HUES64 (cell line): ENCODE data around the gene SPATA7. TPM values are rescaled to one million over a fixed set of nuclear protein-coding genes. Genes with fewer than 3 reads are reported as not detected.

Source experiments
- H3K27ac ChIP-seq: 2 replicates; pipeline ENCODE4 v1.7.0; 2013; ENCODE audit warnings: low read depth, low read length, inconsistent platforms
- H3K27me3 ChIP-seq: 2 replicates; pipeline ENCODE4 v1.6.1; 2013; ENCODE audit warnings: mild to moderate bottlenecking, low read length; ENCODE audit not compliant: insufficient read depth
- H3K36me3 ChIP-seq: 2 replicates; pipeline ENCODE4 v1.6.1; 2013; ENCODE audit warnings: mild to moderate bottlenecking, low read length; ENCODE audit not compliant: insufficient read depth
- H3K4me1 ChIP-seq: 2 replicates; pipeline ENCODE4 v1.6.1; 2013; ENCODE audit warnings: mild to moderate bottlenecking, low read length, moderate library complexity; ENCODE audit not compliant: insufficient read depth
- H3K4me3 ChIP-seq: 2 replicates; pipeline ENCODE4 v1.5.1; 2013; ENCODE audit warnings: mild to moderate bottlenecking, low read length, moderate library complexity
- H3K9ac ChIP-seq: 2 replicates; pipeline ENCODE4 v1.6.1; 2013; ENCODE audit warnings: mild to moderate bottlenecking, low read depth, low read length
- H3K9me3 ChIP-seq: 2 replicates; pipeline ENCODE4 v1.6.1; 2013; ENCODE audit warnings: low read depth, low read length; ENCODE audit not compliant: insufficient read depth
- WGBS: fragments of 150-250, 120-280 bp; methylation state at CpG from one replicate; pipeline ENCODE4 v1.1.7; 2013; ENCODE audit warnings: missing lambda C conversion rate; 5-methylcytosine and 5-hydroxymethylcytosine counted together
- polyA plus RNA-seq, 2 experiments: library from polyadenylated mRNA; stranded (reverse); fragments of 50-300 nt; gene quantifications; one replicate each; pipeline ENCODE4 v1.2.3, GENCODE V29; 2013

SPATA7 gene, protein sequence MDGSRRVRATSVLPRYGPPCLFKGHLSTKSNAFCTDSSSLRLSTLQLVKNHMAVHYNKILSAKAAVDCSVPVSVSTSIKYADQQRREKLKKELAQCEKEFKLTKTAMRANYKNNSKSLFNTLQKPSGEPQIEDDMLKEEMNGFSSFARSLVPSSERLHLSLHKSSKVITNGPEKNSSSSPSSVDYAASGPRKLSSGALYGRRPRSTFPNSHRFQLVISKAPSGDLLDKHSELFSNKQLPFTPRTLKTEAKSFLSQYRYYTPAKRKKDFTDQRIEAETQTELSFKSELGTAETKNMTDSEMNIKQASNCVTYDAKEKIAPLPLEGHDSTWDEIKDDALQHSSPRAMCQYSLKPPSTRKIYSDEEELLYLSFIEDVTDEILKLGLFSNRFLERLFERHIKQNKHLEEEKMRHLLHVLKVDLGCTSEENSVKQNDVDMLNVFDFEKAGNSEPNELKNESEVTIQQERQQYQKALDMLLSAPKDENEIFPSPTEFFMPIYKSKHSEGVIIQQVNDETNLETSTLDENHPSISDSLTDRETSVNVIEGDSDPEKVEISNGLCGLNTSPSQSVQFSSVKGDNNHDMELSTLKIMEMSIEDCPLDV
- polyA plus RNA-seq (2013, experiment 1 of 2), result 5.9 TPM
- polyA plus RNA-seq (2013, experiment 2 of 2), result 11.0 TPM

DNA sequence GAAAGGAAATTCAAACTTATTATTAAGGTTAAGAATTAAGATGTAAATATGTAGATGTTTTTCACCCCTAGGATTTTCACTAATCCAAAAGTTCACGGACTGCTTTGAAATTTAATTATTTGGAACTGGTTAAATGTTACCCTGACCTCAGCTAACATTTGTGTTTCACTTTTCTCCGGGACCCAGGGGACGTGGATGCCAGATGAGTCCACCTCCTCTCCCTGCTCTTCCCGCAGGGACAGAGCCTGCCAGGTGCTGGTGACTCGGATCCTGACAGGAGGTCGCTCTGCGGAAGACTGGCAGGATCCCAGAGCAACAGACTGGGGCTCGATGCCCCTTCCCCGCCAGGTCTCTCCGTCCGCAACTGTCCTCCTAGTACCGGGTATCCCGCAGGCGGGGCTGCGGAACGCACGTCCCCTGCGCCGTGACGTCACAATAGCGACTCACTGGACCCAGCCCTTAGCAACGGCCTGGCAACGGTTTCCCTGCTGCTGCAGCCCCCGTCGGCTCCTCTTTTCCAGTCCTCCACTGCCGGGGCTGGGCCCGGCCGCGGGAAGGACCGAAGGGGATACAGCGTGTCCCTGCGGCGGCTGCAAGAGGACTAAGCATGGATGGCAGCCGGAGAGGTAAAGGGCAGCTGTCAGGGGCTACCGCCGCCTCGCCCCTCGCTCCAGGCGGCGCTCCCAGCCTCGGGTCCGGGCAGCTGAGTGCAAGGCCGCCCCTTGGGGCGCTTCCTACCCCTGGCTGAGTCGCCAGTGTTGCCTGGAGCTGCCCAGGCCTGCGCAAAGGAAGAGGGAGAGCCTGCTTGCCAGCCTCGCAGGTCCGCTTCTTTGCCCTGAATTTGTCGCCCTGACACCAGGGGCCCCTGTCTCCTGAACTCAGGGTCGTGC lies at the start of gene SPATA7:
Gene SPATA7 (plus strand): TSS at position 446 of the 890 bp plus-strand sequence. CDS start 162 bp downstream, at position 608.
- H3K4me3 ChIP-seq, result peak within 1 kb of the TSS; percentile 80
- H3K36me3 ChIP-seq, result no peaks in the 10 kb centered on the region
- under 1% methylated on average over 49 of the region's 50 CpGs for WGBS
- peak within 1 kb of the TSS; percentile 70 for H3K9ac ChIP-seq
- peaks cover 4% of the 10 kb centered on the region for H3K4me1 ChIP-seq
- peak within 1 kb of the TSS; percentile 6; the same call in 1 of the 2 replicates for H3K27ac ChIP-seq
- H3K9me3 ChIP-seq, result no peaks in the 10 kb centered on the region
- peaks cover 5% of the 10 kb centered on the region; the same call in 1 of the 2 replicates for H3K27me3 ChIP-seq

DNA sequence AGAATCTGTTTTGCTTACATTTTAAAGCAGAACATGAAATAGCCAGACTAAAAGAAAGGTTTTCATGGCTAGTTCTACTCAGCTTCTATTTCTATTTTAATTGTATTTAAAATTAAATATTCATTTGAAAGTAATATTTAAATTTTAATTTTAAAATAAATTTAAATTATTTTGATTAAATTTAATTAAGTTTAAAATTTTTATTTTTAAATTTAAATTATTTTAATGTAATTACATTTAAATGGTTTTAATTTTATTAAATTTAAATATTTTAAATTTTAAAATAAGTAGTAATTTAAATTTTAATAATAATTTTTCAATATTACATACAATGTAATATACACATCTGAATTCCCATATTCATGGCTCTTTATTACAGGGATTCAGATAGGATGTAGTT lies 45.1 kb upstream of the SPATA7 start:
- Histone ChIP-seq H3K4me3 (no peak overlapping the region), H3K27me3 (no peaks in the 10 kb centered on the region), H3K4me1 (peaks cover 6% of the 10 kb centered on the region; the same call in 1 of the 2 replicates), H3K9ac (no peak overlapping the region), H3K36me3 (no peaks in the 10 kb centered on the region), H3K9me3 (no peaks in the 10 kb centered on the region), H3K27ac (no peak overlapping the region)

DNA sequence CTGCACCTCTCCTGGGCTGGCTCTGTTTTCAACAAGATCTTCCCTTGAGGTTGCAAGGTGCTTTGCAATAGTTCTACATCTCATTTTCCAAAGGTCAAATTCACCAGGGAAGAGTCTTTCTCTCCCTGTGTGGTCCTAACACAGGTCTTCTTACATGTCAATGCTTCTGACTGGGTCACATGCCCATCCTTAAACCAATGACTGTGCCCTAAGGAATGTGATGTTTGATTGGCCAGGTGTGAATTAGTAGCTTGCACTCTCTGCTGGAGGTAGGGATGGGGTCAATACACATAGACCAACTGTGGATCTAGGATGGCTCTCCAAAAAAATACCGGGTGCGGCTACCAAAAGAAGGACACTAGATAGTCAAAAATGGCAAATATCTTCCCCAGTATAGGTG lies 42.5 kb upstream of the SPATA7 start:
- no peaks in the 10 kb centered on the region for H3K36me3 ChIP-seq
- no peak overlapping the region for H3K27ac ChIP-seq
- H3K9ac ChIP-seq, result no peak overlapping the region
- no peaks in the 10 kb centered on the region for H3K9me3 ChIP-seq
- 97% methylated on average over 2 of the region's 2 CpGs for WGBS
- H3K27me3 ChIP-seq, result no peaks in the 10 kb centered on the region
- H3K4me3 ChIP-seq, result no peak overlapping the region
- H3K4me1 ChIP-seq, result peaks cover 6% of the 10 kb centered on the region; the same call in 1 of the 2 replicates

DNA sequence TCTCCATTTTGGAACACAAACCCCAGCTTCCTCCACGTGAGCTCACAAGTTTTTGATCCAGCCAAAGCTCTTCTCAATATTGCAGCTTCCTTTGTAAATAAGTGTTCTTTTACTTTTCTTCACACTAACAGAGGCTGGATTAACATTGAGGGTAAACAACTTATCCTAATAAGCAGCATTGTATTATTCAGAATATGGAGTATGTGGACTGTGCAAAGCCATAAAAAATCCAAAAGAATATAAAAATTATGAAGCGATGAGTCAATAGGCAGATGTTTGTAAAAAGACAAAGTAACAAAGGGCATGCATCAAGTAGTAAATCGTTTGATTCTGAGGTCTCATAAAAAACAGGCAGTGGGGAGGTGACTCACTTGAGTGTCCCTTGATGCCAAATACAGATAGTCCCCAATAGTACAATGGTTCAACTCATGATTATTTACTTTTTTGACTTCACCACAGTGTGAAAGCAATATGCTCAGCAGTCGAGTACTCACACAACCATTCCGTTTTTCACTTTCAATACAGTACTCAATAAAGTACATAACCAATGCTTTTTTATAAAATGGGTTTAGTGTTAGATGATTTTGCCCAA lies 39.3 kb upstream of the SPATA7 start:
- Histone ChIP-seq H3K4me3 (no peak overlapping the region), H3K27me3 (no peaks in the 10 kb centered on the region), H3K36me3 (no peaks in the 10 kb centered on the region), H3K9me3 (no peaks in the 10 kb centered on the region), H3K27ac (no peak overlapping the region), H3K9ac (no peak overlapping the region), H3K4me1 (peaks cover 6% of the 10 kb centered on the region; the same call in 1 of the 2 replicates)
- WGBS, result 86% methylated on average over 5 of the region's 5 CpGs

DNA sequence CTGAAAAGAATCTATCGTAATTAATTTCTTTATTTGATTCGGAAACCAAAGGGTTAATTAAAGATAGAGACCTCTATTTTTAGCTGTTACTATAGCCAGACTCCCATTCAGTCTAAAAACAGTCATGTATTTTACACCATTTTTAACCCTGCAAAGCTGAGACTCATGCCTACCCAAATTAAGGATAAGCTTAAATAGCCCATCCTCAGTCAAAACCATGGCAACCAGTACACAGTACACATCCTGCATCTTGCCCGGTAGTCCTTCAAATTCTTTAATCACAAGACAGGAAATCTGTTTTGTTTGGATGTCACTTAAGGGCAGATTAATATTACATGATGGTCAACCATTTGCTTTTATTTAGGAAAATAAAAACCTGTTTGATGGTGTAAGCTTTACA lies 36.9 kb upstream of the SPATA7 start:
- 96% methylated on average over 3 of the region's 3 CpGs for WGBS
- Histone ChIP-seq H3K27me3 (no peaks in the 10 kb centered on the region), H3K27ac (no peak overlapping the region), H3K9me3 (no peaks in the 10 kb centered on the region), H3K36me3 (no peaks in the 10 kb centered on the region), H3K4me1 (peaks cover 4% of the 10 kb centered on the region; the same call in 1 of the 2 replicates), H3K9ac (no peak overlapping the region), H3K4me3 (no peak overlapping the region)

DNA sequence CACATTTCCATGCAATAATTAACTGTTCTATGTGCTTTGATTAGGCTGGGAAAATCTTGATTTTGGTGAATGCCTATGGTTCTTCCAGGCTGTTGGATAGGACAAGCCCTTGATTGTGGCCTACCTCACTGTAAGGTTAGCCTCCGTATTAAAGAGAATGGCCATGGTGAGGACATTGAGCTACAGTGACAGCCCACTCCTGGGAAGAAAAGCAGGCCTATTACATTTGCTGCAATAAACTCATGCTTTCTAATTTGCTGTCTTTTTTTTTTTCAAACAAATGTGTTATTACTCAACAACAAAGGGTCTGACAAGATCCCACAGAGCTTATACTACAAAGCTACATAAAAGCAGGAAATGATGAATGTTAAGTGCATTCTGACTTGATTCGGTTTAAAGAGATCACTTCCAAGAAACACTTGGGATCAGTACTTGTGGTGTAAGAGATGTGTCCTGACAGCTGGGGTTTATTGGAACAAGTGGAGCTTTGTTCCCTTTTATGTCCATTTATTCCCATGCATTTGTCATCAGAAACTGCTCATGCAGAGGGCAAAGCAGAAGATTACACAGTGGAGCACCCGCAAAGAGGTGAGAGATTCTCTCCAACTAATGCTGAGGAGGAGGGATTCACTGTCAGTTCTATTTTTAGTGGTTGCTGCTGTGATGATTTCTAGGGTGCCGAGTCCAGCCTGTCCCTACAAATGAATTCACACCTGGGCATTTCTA lies 33.3 kb upstream of the SPATA7 start:
- Histone ChIP-seq H3K9ac (no peak overlapping the region), H3K4me1 (peaks cover 4% of the 10 kb centered on the region; the same call in 1 of the 2 replicates), H3K36me3 (no peaks in the 10 kb centered on the region), H3K27me3 (no peaks in the 10 kb centered on the region), H3K9me3 (no peaks in the 10 kb centered on the region), H3K27ac (no peak overlapping the region), H3K4me3 (no peak overlapping the region)
- 95% methylated on average over 4 of the region's 4 CpGs for WGBS

DNA sequence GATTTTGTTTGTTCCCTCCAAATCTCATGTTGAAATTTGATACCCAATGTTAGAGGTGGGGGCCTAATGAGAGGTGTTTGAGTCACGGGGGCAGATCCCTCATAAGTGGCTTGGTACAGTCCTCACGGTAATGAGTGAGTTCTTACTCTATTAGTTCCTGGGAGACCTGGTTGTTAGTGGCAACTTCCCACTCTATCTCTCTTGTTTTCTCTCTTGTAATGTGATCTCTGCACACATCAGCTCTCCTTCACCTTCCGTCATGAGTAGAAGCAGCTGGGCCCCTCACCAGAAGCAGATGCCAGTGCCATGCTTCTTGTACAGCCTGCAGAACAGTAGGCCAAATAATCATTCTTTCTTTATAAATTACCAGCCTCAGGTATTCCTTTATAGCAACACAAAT lies 32.8 kb upstream of the SPATA7 start:
- WGBS, result 86% methylated on average over 3 of the region's 3 CpGs
- peaks cover 4% of the 10 kb centered on the region; the same call in 1 of the 2 replicates for H3K4me1 ChIP-seq
- H3K9me3 ChIP-seq, result no peaks in the 10 kb centered on the region
- H3K4me3 ChIP-seq, result no peak overlapping the region
- H3K27ac ChIP-seq, result no peak overlapping the region
- no peak overlapping the region for H3K9ac ChIP-seq
- no peaks in the 10 kb centered on the region for H3K36me3 ChIP-seq
- H3K27me3 ChIP-seq, result no peaks in the 10 kb centered on the region

DNA sequence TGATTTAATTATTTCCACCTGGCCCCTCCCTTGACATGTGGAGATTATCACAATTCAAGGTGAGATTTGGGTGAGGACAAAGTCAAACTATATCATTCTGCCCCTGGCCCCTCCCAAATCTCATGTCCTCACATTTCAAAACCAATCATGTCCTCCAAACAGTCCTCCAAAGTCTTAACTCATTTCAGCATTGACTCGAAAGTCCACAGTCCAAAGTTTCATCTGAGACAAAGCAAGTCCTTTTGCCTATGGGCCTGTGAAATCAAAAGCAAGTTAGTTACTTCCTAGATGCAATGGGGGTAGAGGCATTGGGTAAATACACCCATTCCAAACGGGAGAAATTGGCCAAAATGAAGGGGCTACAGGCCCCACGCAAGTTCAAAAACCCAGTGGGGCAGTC lies 31.1 kb upstream of the SPATA7 start:
- H3K27ac ChIP-seq, result no peak overlapping the region
- WGBS, result 94% methylated on average over 3 of the region's 3 CpGs
- H3K4me1 ChIP-seq, result peaks cover 4% of the 10 kb centered on the region; the same call in 1 of the 2 replicates
- H3K4me3 ChIP-seq, result no peak overlapping the region
- no peaks in the 10 kb centered on the region for H3K27me3 ChIP-seq
- H3K36me3 ChIP-seq, result no peaks in the 10 kb centered on the region
- no peaks in the 10 kb centered on the region for H3K9me3 ChIP-seq
- no peak overlapping the region for H3K9ac ChIP-seq

DNA sequence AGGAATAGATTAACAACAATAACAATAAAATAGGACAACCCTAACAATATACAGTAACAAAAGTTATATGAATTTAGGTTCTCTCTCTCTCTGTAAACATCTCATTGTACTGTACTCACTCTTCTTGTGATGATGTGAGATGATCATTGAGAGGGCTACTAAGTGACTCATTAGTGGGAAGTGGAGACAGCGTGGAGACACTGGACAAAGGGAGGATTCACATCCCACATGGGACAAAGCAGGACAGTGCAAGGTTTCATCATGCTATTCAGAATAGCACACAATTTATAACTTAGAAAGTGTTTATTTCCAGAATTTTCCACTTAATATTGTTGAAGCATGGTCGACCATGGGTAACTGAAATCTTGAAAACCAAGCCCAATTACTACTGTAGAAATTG lies 26.0 kb upstream of the SPATA7 start:
- Histone ChIP-seq H3K4me1 (peaks cover 33% of the 10 kb centered on the region), H3K4me3 (no peak overlapping the region), H3K9me3 (no peaks in the 10 kb centered on the region), H3K9ac (no peak overlapping the region), H3K27ac (no peak overlapping the region), H3K27me3 (no peaks in the 10 kb centered on the region), H3K36me3 (no peaks in the 10 kb centered on the region)
- 96% methylated on average over 2 of the region's 2 CpGs for WGBS

DNA sequence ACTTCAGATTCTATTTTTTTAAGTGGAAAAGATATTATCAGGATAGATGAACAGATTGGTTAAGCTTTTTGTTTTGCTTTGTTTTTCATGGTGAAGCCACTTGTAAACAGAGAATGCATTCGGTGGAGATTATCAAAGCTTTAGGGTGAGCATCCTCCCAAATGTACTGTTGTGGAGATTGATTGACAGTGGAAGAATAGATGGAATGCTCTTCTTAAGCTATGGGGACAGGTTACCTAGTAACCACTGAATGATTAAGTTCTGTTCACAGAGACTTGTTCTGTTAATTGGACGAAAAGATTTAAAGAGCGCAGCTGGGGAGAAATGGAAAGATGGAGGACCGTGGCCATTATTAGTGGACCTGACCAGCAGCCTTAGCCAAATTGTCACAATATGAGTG lies 21.8 kb upstream of the SPATA7 start:
- no peaks in the 10 kb centered on the region for H3K36me3 ChIP-seq
- 0 out of 2 replicates have a peak, but pooled peaks cover 4% of the 10 kb centered on the region for H3K9me3 ChIP-seq
- H3K27ac ChIP-seq, result peak overlapping the region; percentile 85
- peaks cover 50% of the 10 kb centered on the region for H3K4me1 ChIP-seq
- no peak overlapping the region for H3K9ac ChIP-seq
- H3K27me3 ChIP-seq, result no peaks in the 10 kb centered on the region
- WGBS, result 88% methylated on average over 4 of the region's 4 CpGs
- no peak overlapping the region for H3K4me3 ChIP-seq
